Measurements from ENCODE around the gene AATF. TPM values are rescaled to one million over a fixed set of nuclear protein-coding genes. Genes with fewer than 3 reads are reported as not detected.

The AATF gene
- total and polyA plus RNA-seq, 2 of the 8 experiments (the other 6 are each of a cell fraction or from before 2014, with no cell fraction given), result 20.1 to 62.8 TPM

DNA sequence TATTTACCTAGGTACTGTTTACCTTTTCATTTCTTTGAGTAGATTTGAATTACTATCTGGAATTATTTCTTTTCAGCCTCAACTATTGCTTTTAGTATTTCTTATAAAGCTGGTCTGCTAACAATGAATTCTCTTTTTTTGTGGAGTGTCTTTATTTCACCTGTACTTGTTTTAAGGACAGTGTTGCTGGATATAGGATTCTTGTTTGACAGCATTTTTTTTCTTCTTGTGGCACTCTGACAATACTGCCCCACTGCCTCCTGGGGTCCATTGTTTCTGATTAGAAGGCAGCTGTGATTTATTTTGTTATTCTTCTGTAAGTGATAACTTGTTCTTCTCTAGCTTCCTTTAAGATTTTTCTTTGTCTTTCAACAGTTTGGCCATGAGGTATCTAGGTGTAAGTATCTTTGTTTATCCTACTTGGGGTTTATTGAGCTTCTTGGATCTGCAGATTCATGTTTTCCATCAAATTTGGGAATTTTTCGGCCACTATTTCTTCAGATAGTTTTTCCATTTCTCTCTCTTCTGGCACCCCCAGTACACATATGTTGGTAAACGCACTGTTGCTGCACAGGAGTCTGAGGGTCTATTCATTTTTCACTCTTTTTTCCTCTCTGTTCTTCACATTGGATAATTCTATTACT lies 130.4 kb downstream of the AATF start:
- Histone ChIP-seq H2AFZ (ENCODE audit: low read length) (no peak overlapping the region), H3K79me2 (ENCODE audit: control insufficient read depth in 1 of 2, insufficient read depth in 2 of 2, low read length in 2 of 2) (no peaks in the 10 kb centered on the region), H3K79me1 (ENCODE audit: low read depth, low read length) (no peaks in the 10 kb centered on the region), H3K9ac (replicated peaks in 1 of 4; ENCODE audit: extremely low read depth in 1 of 4, low read depth in 3 of 4, low read length in 3 of 4) (no peak overlapping the region), H3K4ac (replicated peaks; ENCODE audit: insufficient read length, low read depth, low read length) (no peak overlapping the region), H4K91ac (replicated peaks; ENCODE audit: insufficient read length, low read length) (no peak overlapping the region), H4K5ac (ENCODE audit: insufficient read length, low read depth, low read length) (no peak overlapping the region), H2BK5ac (ENCODE audit: low read depth, low read length) (no peak overlapping the region), H3K14ac (ENCODE audit: insufficient read length) (no peak overlapping the region), H2AK5ac (ENCODE audit: low read depth, low read length) (no peak overlapping the region), H3K36me3 (ENCODE audit: control insufficient read depth in 2 of 4, insufficient read depth in 4 of 4, low read length in 3 of 4) (no peaks in the 10 kb centered on the region; a peak in 2 of 8 replicates), H2BK12ac (ENCODE audit: low read depth, low read length) (no peak overlapping the region), H3K56ac (replicated peaks; ENCODE audit: insufficient read length, low read depth, low read length) (no peak overlapping the region), H4K8ac (ENCODE audit: extremely low read depth, insufficient read depth, low read length) (no peak overlapping the region), H3K4me1 (replicated peaks in 1 of 4; ENCODE audit: control insufficient read depth in 3 of 4, insufficient read depth in 4 of 4, low read length in 3 of 4) (peaks cover 6 to 17% (median 12%) of the 10 kb centered on the region in 4 experiments), H3K18ac (ENCODE audit: extremely low read depth, low read length) (no peak overlapping the region), H3K23ac (ENCODE audit: insufficient read length) (no peak overlapping the region), H3K27ac (ENCODE audit: low read depth, low read length) (no peak overlapping the region), H4K20me1 (replicated peaks in 1 of 2; ENCODE audit: control insufficient read depth in 1 of 2, insufficient read depth in 2 of 2, low read length in 2 of 2) (no peaks in the 10 kb centered on the region), H3K9me3 (ENCODE audit: insufficient read depth in 2 of 2, low read depth in 1 of 2, low read length in 1 of 2) (peaks cover 0 to 11% of the 10 kb centered on the region in 2 experiments; a peak in 1 of 4 replicates), H2BK120ac (replicated peaks; ENCODE audit: low read depth, low read length) (no peak overlapping the region), H3K27me3 (replicated peaks in 1 of 4; ENCODE audit: control insufficient read depth in 3 of 4, extremely low read depth in 1 of 4, insufficient read depth in 3 of 4, low read length in 3 of 4) (no peaks in the 10 kb centered on the region), H2BK15ac (ENCODE audit: low read length) (no peak overlapping the region), H2BK20ac (ENCODE audit: low read length) (no peak overlapping the region), H3K4me2 (ENCODE audit: insufficient read depth in 1 of 2, low read depth in 2 of 2, low read length in 2 of 2) (no peak overlapping the region), H3K4me3 (ENCODE audit: extremely low read depth in 1 of 4, insufficient read depth in 2 of 4, low read depth in 3 of 4, low read length in 4 of 4) (no peak overlapping the region), H3K23me2 (ENCODE audit: low read depth, low read length) (no peaks in the 10 kb centered on the region)
- DNase-seq (ENCODE audit: low read depth in 1 of 2, low spot score in 2 of 2), result no peak
- ChIA-PET POLR2A (ENCODE audit: partially characterized antibody) (no interaction called here), CTCF (ENCODE audit: partially characterized antibody) (interaction anchor here (0.7 kb wide), 1 partner anchor 421 kb away, joined by 3 read pairs; no protein-coding TSS in a partner anchor)
- FAIRE-seq, result no peak
- no peak for TF ChIP-seq USF2 (IDR thresholded peaks at IDR 0.05; ENCODE audit: low read length)
- no peak for TF ChIP-seq RBBP5 (IDR thresholded peaks at IDR 0.05; ENCODE audit: borderline replicate concordance, low read depth, low read length)
- TF ChIP-seq JUN (IDR thresholded peaks at IDR 0.05; ENCODE audit: low read depth, low read length), result no peak
- no peak for TF ChIP-seq SAP30 (IDR thresholded peaks at IDR 0.05; ENCODE audit: insufficient read depth, insufficient replicate concordance, low read length)
- no peak for TF ChIP-seq SRF (IDR thresholded peaks at IDR 0.05; ENCODE audit: low read depth, low read length)
- no peak for TF ChIP-seq TCF12 (IDR thresholded peaks at IDR 0.05; ENCODE audit: low read depth, low read length)
- 93% methylated on average over 2 of the region's 2 CpGs; no CpG with 5 or more reads in 1 of the 2 experiments for WGBS, 2 experiments (ENCODE audit: extremely low coverage in 1 of 2, insufficient coverage in 1 of 2, insufficient read length in 1 of 2, insufficient replicate concordance in 2 of 2, low coverage in 1 of 2, low lambda C conversion rate in 2 of 2, missing lambda C conversion rate in 1 of 2)

Data from H1 (cell line).